ENCODE results near the gene TMEM39B. TPM values are rescaled to one million over a fixed set of nuclear protein-coding genes. Genes with fewer than 3 reads are reported as not detected.

TMEM39B gene
- total RNA-seq, 1 donor from 2014 or later = 14.1 TPM

GRCh38 chr1:32045772-32046171, 27.0 kb upstream of the TMEM39B start:
- Mint-ChIP-seq H3K36me3 (ENCODE audit: low read depth) (peaks cover 35% of the 10 kb centered on the region), H3K27ac (ENCODE audit: unreplicated experiment) (peak overlapping the region; percentile 45), H3K9me3 (ENCODE audit: low read depth) (no peaks in the 10 kb centered on the region), H3K4me3 (ENCODE audit: unreplicated experiment) (no peak overlapping the region), H3K27me3 (ENCODE audit: low read depth) (no peaks in the 10 kb centered on the region), H3K4me1 (ENCODE audit: low read depth) (peaks cover 14% of the 10 kb centered on the region)
- no peak for TF ChIP-seq CTCF (IDR thresholded peaks at IDR 0.05)
- no peak for DNase-seq (ENCODE audit: low spot score)

- no peak for TF ChIP-seq CTCF (IDR thresholded peaks at IDR 0.05)
- H3K27me3 Mint-ChIP-seq (ENCODE audit: low read depth) = no peaks in the 10 kb centered on the region
- H3K27ac Mint-ChIP-seq (ENCODE audit: unreplicated experiment) = peak overlapping the region; percentile 41
- H3K9me3 Mint-ChIP-seq (ENCODE audit: low read depth) = no peaks in the 10 kb centered on the region
- peaks cover 20% of the 10 kb centered on the region for H3K4me1 Mint-ChIP-seq (ENCODE audit: low read depth)
- H3K36me3 Mint-ChIP-seq (ENCODE audit: low read depth) = peaks cover 34% of the 10 kb centered on the region
- no peak overlapping the region for H3K4me3 Mint-ChIP-seq (ENCODE audit: unreplicated experiment)
- no peak for DNase-seq (ENCODE audit: low spot score)
Observed at GRCh38 chr1:32047701-32048100, 25.0 kb upstream of the TMEM39B start.

- peaks cover 32% of the 10 kb centered on the region for H3K36me3 Mint-ChIP-seq (ENCODE audit: low read depth)
- no peaks in the 10 kb centered on the region for H3K27me3 Mint-ChIP-seq (ENCODE audit: low read depth)
Observed at GRCh38 chr1:32048440-32048839, 24.3 kb upstream of the TMEM39B start.

GRCh38 chr1:32051706-32052105, 21.0 kb upstream of the TMEM39B start:
- TF ChIP-seq CTCF (IDR thresholded peaks at IDR 0.05) = no peak
- Mint-ChIP-seq H3K27me3 (ENCODE audit: low read depth) (no peaks in the 10 kb centered on the region), H3K4me3 (ENCODE audit: unreplicated experiment) (no peak overlapping the region), H3K9me3 (ENCODE audit: low read depth) (no peaks in the 10 kb centered on the region), H3K4me1 (ENCODE audit: low read depth) (peaks cover 20% of the 10 kb centered on the region), H3K27ac (ENCODE audit: unreplicated experiment) (no peak overlapping the region), H3K36me3 (ENCODE audit: low read depth) (peaks cover 35% of the 10 kb centered on the region)
- no peak for DNase-seq (ENCODE audit: low spot score)

More at GRCh38 chr1:32048440-32048839, 24.3 kb upstream of the TMEM39B start:
- Mint-ChIP-seq H3K4me3 (ENCODE audit: unreplicated experiment) (no peak overlapping the region), H3K4me1 (ENCODE audit: low read depth) (peaks cover 20% of the 10 kb centered on the region), H3K9me3 (ENCODE audit: low read depth) (no peaks in the 10 kb centered on the region), H3K27ac (ENCODE audit: unreplicated experiment) (peak overlapping the region; percentile 82)
- no peak for DNase-seq (ENCODE audit: low spot score)
- no peak for TF ChIP-seq CTCF (IDR thresholded peaks at IDR 0.05)

- H3K36me3 Mint-ChIP-seq (ENCODE audit: low read depth) = peaks cover 32% of the 10 kb centered on the region
- no peak overlapping the region for H3K4me3 Mint-ChIP-seq (ENCODE audit: unreplicated experiment)
- no peak for DNase-seq (ENCODE audit: low spot score)
- H3K27ac Mint-ChIP-seq (ENCODE audit: unreplicated experiment) = peak overlapping the region; percentile 59
- H3K27me3 Mint-ChIP-seq (ENCODE audit: low read depth) = no peaks in the 10 kb centered on the region
- H3K9me3 Mint-ChIP-seq (ENCODE audit: low read depth) = no peaks in the 10 kb centered on the region
- no peak for TF ChIP-seq CTCF (IDR thresholded peaks at IDR 0.05)
- H3K4me1 Mint-ChIP-seq (ENCODE audit: low read depth) = peaks cover 10% of the 10 kb centered on the region
Observed at GRCh38 chr1:32052887-32053286, 19.9 kb upstream of the TMEM39B start.
